ENCODE results near the gene CARF. TPM values are rescaled to one million over a fixed set of nuclear protein-coding genes. Genes with fewer than 3 reads are reported as not detected.
A peak's percentile ranks its signal among the peaks of the same experiment; 100 is the strongest.
"Not testable (repeated sequence)": the region's sequence is repeated elsewhere in the genome, so short reads cannot be mapped to it uniquely, and the experiment has no call there.

CARF gene
- polyA plus RNA-seq (2013, experiment 1 of 2) = 5.6 TPM
- 6.7 TPM for polyA plus RNA-seq (2013, experiment 2 of 2)

GRCh38 chr2:202911512-202912341 lies at the start of gene CARF, which contains the start of gene WDR12:
TSS of gene CARF (plus strand) at chr2:202912275. CDS start at chr2:202941903, 29,628 bp downstream.
TSS of gene WDR12 (minus strand) at chr2:202911673. CDS start at chr2:202911476, 197 bp downstream.
- H3K27ac ChIP-seq (ENCODE audit: low read depth, low read length, severe bottlenecking) = peak within 1 kb of the TSS; percentile 94
- H3K36me3 ChIP-seq (ENCODE audit: control insufficient read depth, insufficient read depth, low read length) = peaks cover 4% of the 10 kb centered on the region
- H3K4me1 ChIP-seq (ENCODE audit: control insufficient read depth, insufficient read depth, low read length, poor library complexity, severe bottlenecking) = no peaks in the 10 kb centered on the region
- H3K4me3 ChIP-seq (ENCODE audit: extremely low read depth, insufficient read depth, low read length, poor library complexity, severe bottlenecking) = peak within 1 kb of the TSS; percentile 76
- 0 to 1% methylated on average over 22 to 31 of the region's 39 CpGs for WGBS, 2 experiments (ENCODE audit: insufficient coverage in 2 of 2)
- H3K9me3 ChIP-seq (ENCODE audit: control insufficient read depth, low read length) = no peaks in the 10 kb centered on the region

GRCh38 chr2:202870431-202871299 lies 41.4 kb upstream of the CARF start:
- Histone ChIP-seq H3K27ac (ENCODE audit: low read depth, low read length, severe bottlenecking) (peak overlapping the region; percentile 57), H3K4me1 (ENCODE audit: control insufficient read depth, insufficient read depth, low read length, poor library complexity, severe bottlenecking) (no peaks in the 10 kb centered on the region), H3K9me3 (ENCODE audit: control insufficient read depth, low read length) (no peaks in the 10 kb centered on the region), H3K4me3 (ENCODE audit: extremely low read depth, insufficient read depth, low read length, poor library complexity, severe bottlenecking) (peak overlapping the region; percentile 64), H3K36me3 (ENCODE audit: control insufficient read depth, insufficient read depth, low read length) (no peaks in the 10 kb centered on the region)
- 0 to 1% methylated on average over 26 to 28 of the region's 37 CpGs for WGBS, 2 experiments (ENCODE audit: insufficient coverage in 2 of 2)

GRCh38 chr2:202871300-202872141 lies 40.6 kb upstream of the CARF start, which contains the start of gene ICA1L:
TSS of gene ICA1L (minus strand) at chr2:202871766. CDS start at chr2:202829009, 42,757 bp downstream.
- H3K27ac ChIP-seq (ENCODE audit: low read depth, low read length, severe bottlenecking) = peak within 1 kb of the TSS; percentile 57
- WGBS, 2 experiments (ENCODE audit: insufficient coverage in 2 of 2) = 0 to 2% methylated on average over 44 to 86 of the region's 93 CpGs
- H3K4me3 ChIP-seq (ENCODE audit: extremely low read depth, insufficient read depth, low read length, poor library complexity, severe bottlenecking) = peak within 1 kb of the TSS; percentile 64
- peaks cover under 1% of the 10 kb centered on the region for H3K36me3 ChIP-seq (ENCODE audit: control insufficient read depth, insufficient read depth, low read length)
- no peaks in the 10 kb centered on the region for H3K4me1 ChIP-seq (ENCODE audit: control insufficient read depth, insufficient read depth, low read length, poor library complexity, severe bottlenecking)
- H3K9me3 ChIP-seq (ENCODE audit: control insufficient read depth, low read length) = no peaks in the 10 kb centered on the region

GRCh38 chr2:202877699-202878098 lies 34.4 kb upstream of the CARF start:
- H3K4me1 ChIP-seq (ENCODE audit: control insufficient read depth, insufficient read depth, low read length, poor library complexity, severe bottlenecking) = no peaks in the 10 kb centered on the region
- peaks cover 31% of the 10 kb centered on the region for H3K36me3 ChIP-seq (ENCODE audit: control insufficient read depth, insufficient read depth, low read length)
- H3K27ac ChIP-seq (ENCODE audit: low read depth, low read length, severe bottlenecking) = no peak overlapping the region
- 100% methylated on average over 1 of the region's 2 CpGs for WGBS, 2 experiments (ENCODE audit: insufficient coverage in 2 of 2)
- no peaks in the 10 kb centered on the region for H3K9me3 ChIP-seq (ENCODE audit: control insufficient read depth, low read length)
- H3K4me3 ChIP-seq (ENCODE audit: extremely low read depth, insufficient read depth, low read length, poor library complexity, severe bottlenecking) = no peak overlapping the region

GRCh38 chr2:202881570-202881969 lies 30.5 kb upstream of the CARF start:
- Histone ChIP-seq H3K4me3 (ENCODE audit: extremely low read depth, insufficient read depth, low read length, poor library complexity, severe bottlenecking) (no peak overlapping the region), H3K4me1 (ENCODE audit: control insufficient read depth, insufficient read depth, low read length, poor library complexity, severe bottlenecking) (no peaks in the 10 kb centered on the region), H3K9me3 (ENCODE audit: control insufficient read depth, low read length) (no peaks in the 10 kb centered on the region), H3K27ac (ENCODE audit: low read depth, low read length, severe bottlenecking) (no peak overlapping the region), H3K36me3 (ENCODE audit: control insufficient read depth, insufficient read depth, low read length) (peaks cover 64% of the 10 kb centered on the region)
- WGBS, 2 experiments (ENCODE audit: insufficient coverage in 2 of 2) = 94% methylated on average over 2 of the region's 4 CpGs; no CpG with 5 or more reads in 1 of the 2 experiments

GRCh38 chr2:202883987-202884675 lies 27.9 kb upstream of the CARF start:
- Histone ChIP-seq H3K9me3 (ENCODE audit: control insufficient read depth, low read length) (no peaks in the 10 kb centered on the region), H3K4me1 (ENCODE audit: control insufficient read depth, insufficient read depth, low read length, poor library complexity, severe bottlenecking) (no peaks in the 10 kb centered on the region), H3K36me3 (ENCODE audit: control insufficient read depth, insufficient read depth, low read length) (peaks cover 82% of the 10 kb centered on the region), H3K4me3 (ENCODE audit: extremely low read depth, insufficient read depth, low read length, poor library complexity, severe bottlenecking) (no peak overlapping the region), H3K27ac (ENCODE audit: low read depth, low read length, severe bottlenecking) (no peak overlapping the region)
- WGBS, 2 experiments (ENCODE audit: insufficient coverage in 2 of 2) = 97 to 100% methylated on average over 1 to 3 of the region's 5 CpGs

- no peaks in the 10 kb centered on the region for H3K4me1 ChIP-seq (ENCODE audit: control insufficient read depth, insufficient read depth, low read length, poor library complexity, severe bottlenecking)
- H3K4me3 ChIP-seq (ENCODE audit: extremely low read depth, insufficient read depth, low read length, poor library complexity, severe bottlenecking) = no peak overlapping the region
- WGBS, 2 experiments (ENCODE audit: insufficient coverage in 2 of 2) = 91 to 96% methylated on average over 6 of the region's 7 CpGs
- H3K9me3 ChIP-seq (ENCODE audit: control insufficient read depth, low read length) = no peaks in the 10 kb centered on the region
- H3K27ac ChIP-seq (ENCODE audit: low read depth, low read length, severe bottlenecking) = no peak overlapping the region
- peaks cover 82% of the 10 kb centered on the region for H3K36me3 ChIP-seq (ENCODE audit: control insufficient read depth, insufficient read depth, low read length)
These were observed 26.9 kb upstream of the CARF start for GRCh38 chr2:202885190-202885589.

- peaks cover 27% of the 10 kb centered on the region for H3K36me3 ChIP-seq (ENCODE audit: control insufficient read depth, insufficient read depth, low read length)
- H3K4me3 ChIP-seq (ENCODE audit: extremely low read depth, insufficient read depth, low read length, poor library complexity, severe bottlenecking); H3K27ac ChIP-seq (ENCODE audit: low read depth, low read length, severe bottlenecking); H3K4me1 ChIP-seq (ENCODE audit: control insufficient read depth, insufficient read depth, low read length, poor library complexity, severe bottlenecking): not testable (repeated sequence)
- H3K9me3 ChIP-seq (ENCODE audit: control insufficient read depth, low read length) = peaks cover 16% of the 10 kb centered on the region
These were observed 6.6 kb upstream of the CARF start for GRCh38 chr2:202905507-202905906.

GRCh38 chr2:202908186-202908585 lies 3.9 kb upstream of the CARF start:
- 95% methylated on average over 4 of the region's 5 CpGs for WGBS, 2 experiments (ENCODE audit: insufficient coverage in 2 of 2)
- Histone ChIP-seq H3K4me3 (ENCODE audit: extremely low read depth, insufficient read depth, low read length, poor library complexity, severe bottlenecking) (no peak overlapping the region), H3K36me3 (ENCODE audit: control insufficient read depth, insufficient read depth, low read length) (peaks cover 27% of the 10 kb centered on the region)

More at GRCh38 chr2:202908186-202908585, 3.9 kb upstream of the CARF start:
- H3K4me1 ChIP-seq (ENCODE audit: control insufficient read depth, insufficient read depth, low read length, poor library complexity, severe bottlenecking) = no peaks in the 10 kb centered on the region
- peaks cover 16% of the 10 kb centered on the region for H3K9me3 ChIP-seq (ENCODE audit: control insufficient read depth, low read length)
- H3K27ac ChIP-seq (ENCODE audit: low read depth, low read length, severe bottlenecking) = no peak overlapping the region
